Activated gamma-delta T cell treated with Interleukin-2 at 50 U/mL for 16 hours (primary cell): Measurements from ENCODE around the gene SYNDIG1L.
A peak's percentile ranks its signal among the peaks of the same experiment; 100 is the strongest.
"Not testable (repeated sequence)": the region's sequence is repeated elsewhere in the genome, so short reads cannot be mapped to it uniquely, and the experiment has no call there.

ENCODE experiments used
- DNase-seq: peaks from one replicate; pipeline ENCODE4 v3.0.0-alpha.2; 2020

Gene SYNDIG1L

DNA sequence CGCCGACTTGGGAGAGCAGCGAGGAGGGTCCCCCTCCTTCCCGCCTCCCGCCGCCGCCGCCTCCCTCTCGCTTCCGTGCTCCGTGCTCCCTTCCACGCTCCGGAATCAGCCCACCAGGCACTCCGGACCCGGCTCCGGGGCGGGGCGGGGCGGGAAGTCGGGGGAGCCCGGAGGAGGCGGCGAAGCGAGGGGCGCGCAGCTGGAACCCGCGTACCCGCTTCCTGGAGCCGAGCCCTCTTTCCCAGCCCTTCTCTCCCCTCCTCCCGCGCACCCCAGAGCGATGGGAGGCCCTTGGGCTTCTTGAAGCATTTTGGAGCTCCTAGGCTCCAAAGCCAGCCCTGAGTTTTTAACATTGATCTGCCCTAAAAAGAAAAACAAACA is at the start of gene SYNDIG1L:
Gene SYNDIG1L, minus strand, starts transcription at position 9 of the 381 bp plus-strand sequence. CDS start 16,466 bp downstream, outside the sequence.
- no peak for DNase-seq

DNA sequence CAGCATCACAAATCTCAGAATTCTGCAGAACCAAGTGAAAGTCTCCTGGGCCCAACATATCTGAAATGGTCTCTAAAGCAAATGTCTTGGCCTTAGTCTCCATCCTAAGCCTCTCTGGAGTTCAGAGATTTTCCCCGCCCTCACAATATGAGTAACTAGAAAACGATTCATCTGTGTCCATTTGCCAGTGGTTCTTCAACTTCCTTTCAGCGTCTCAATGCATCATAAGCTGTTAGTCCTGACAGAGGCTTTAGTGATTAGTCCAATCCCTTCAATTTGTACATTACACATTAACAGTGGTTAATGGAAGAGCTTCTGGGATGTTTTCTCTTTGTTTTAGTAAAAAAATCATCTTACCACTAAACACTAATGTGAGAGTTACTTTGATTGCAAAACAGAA is 49.7 kb upstream of the SYNDIG1L start:
- no peak for DNase-seq

DNA sequence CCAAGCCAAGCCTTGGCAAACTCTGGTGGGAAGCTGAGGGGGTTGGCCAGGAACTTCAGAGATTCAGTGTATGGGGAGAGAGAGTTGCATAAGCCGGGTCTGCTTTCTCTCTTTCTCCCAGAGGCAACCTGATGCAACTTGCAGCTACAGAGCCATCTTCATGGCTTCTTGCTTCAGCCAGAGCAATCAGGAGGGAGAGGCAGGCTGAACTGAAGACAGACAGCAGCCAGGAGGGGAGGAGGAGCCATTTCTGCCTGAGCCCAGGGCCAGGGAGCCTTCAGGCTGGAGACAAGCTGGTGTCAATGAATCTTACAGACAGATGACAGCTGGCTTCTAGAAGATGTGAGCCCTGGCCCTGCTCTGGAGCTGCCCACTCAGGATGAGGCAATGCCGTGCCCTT is 48.4 kb upstream of the SYNDIG1L start:
- DNase-seq: no peak

DNA sequence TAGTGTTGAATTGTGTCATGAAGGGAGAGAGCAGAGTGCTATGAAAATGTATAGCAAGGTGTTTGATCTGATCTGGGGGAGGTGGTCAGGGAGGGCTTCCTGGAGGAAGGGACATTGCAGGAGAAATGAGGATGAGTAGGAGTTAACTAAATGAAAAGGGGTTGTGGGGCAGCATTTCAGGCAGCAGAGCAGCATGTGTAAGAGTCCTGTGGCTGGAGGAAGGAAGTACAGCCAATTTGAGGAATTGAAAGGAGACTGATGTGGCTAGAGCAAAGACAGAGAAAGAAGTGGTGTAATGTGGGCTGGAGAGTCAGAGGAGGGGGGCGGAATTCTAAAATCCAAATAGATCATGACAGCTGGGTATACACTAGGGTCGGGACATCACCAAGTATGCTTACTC is 46.6 kb upstream of the SYNDIG1L start:
- DNase-seq: no peak

DNA sequence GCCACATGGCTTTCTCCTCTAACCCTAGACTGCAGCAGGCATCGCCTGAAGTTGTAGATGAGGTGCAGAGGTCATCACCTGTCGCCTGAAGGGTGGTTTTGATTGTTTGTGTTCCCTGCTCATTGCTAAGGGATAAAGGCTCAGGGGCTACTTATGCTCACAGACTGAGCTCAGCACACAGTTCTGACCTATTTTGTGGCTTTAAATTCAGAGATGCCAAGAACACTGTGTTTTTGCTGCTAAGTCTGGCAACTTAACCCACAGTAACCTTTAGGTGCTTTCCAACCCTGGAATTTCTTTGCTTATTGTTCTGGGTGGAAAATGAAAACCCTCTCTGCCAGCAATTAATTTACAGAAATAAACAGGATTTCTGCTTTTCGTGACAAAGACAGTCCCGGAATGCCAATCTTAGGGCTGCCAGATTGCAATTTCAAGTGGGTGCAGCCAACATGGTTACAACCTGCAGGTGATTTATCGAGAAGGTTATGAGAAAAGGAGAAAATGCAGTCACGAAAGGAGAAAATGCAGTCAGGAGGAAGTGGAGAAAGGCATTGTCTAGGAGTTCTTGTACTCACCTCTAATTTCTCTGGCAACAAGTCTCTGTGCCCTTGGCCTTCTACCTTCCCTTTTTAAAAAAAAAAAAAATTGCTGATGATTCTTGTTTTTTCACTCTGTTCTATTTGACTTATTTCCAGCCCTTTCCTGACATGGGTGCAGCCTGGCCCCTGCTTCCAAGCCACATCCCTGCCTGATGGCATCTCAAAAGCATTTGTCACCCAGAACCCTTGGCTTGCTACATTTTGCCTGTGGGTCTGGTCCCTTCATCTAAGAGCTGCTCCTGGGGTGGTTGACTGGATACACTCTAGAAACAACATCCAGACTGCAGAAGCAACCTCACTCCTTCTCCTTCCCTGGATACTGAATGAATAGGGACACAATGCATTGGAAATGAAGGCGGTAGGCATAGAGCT is 43.8 kb upstream of the SYNDIG1L start:
- DNase-seq: no peak

DNA sequence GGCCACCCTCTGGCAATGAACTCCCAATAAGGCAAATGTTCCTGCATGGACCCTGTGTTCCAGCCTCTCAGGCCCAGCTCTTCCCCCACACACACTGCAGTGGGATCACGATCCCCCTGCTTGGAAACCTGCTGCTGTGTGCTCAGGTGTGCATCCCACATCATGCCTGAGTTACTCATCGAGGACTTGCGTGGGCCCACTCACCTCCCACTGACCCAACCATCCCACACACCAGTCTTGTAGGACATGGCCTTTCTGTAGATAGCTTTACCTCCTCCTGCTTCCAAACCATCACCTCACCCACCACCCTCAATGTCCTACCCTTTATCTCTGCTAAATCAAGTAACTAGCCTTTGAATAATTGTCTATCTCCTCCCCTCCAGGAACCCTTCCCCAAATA is 42.5 kb upstream of the SYNDIG1L start:
- DNase-seq: no peak

DNA sequence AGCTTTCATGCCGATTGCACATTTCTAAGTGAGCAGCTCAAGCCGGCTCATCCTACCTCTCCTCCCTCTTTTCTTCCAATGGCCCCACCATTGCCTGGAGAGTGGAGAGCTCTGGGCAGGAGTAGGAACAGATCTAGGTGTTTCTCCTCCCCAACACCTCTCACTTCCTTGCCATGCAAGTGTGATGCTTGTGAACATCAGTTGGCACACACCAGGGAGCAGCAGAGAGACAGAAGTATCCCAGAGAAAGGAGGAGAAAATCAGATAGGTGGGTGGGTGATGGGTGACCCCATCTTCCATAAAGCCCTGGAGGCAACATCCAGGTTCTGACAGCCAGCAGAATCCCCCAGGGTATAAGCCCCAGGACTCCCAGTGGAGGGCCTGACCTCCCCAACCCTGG is 39.3 kb upstream of the SYNDIG1L start:
- no peak for DNase-seq

DNA sequence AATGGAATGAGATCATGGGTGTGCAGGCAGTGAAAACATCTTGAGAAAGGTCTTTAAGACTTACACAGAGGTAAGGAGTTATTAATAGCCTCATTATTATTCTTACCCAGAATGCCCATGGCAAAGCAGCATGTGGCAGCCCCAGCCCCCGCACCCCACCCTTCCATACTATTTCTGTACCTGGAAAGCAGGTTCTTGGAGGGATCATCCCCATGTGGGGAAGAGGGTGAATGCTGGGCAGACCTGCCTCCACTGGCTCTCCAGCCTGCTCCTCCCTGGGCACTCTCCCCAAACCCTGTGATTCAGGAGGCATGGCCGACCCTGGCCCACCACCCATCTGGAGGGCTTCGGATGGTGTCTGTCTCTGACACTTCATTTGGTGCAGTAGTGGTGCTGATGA is 38.8 kb upstream of the SYNDIG1L start:
- no peak for DNase-seq

DNA sequence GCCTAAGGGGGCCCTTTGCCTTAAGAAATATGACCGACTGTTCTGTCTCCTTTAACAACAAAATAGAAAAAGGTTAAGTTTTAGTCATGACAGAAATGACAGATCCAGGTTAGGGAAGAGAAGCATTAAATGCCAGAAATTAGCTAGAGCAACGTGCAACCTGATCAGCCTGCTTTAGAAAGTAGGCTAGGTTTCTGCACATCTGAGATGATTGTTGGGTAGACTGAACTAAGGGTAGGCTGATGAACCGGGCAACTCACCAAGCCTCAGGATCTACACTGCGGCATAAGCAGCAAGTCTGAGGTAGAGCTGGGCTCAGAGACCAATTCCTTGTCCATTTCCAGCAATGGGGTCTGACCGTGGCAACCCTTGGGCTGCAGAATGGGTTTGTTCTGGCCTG is 37.7 kb upstream of the SYNDIG1L start:
- no peak for DNase-seq

DNA sequence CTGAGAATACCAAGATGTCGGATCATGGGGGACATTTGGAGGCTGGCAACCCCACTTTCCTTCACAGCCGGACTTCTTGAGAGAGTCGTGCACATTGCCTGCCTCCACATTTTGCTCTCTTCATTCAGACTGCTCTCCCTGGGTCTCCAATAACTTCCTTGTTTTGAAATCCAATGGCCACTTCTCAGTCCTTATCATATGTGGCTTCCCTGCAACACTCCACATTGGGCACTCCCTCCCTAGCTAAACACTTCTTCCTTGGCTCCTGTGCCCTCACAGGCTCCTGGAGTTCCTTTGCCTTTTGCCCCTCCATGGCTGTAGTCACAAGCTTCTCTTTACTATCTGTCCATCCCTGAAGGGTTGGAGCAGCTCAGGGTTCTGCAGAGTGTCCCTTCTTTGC is 37.0 kb upstream of the SYNDIG1L start:
- no peak for DNase-seq

DNA sequence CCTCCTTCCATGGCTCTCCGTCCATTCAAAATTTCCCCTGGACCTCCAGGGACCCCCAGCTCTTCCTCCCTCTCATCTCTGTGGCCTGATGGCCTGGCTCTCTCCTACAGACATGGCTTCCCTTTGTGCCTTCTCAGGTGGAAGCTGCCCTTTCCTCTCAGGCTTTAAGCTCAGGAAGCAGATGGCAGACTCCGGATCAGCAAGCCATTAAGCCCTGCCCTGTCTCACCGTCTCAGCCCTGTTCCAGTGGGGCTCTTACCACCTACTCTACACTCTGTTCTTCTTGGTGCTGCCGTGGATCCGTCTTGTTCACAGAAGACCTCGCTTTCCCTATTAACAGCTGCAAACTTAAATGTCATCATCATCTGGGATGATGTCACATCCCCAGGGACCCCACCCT is 34.0 kb upstream of the SYNDIG1L start:
- DNase-seq: no peak

DNA sequence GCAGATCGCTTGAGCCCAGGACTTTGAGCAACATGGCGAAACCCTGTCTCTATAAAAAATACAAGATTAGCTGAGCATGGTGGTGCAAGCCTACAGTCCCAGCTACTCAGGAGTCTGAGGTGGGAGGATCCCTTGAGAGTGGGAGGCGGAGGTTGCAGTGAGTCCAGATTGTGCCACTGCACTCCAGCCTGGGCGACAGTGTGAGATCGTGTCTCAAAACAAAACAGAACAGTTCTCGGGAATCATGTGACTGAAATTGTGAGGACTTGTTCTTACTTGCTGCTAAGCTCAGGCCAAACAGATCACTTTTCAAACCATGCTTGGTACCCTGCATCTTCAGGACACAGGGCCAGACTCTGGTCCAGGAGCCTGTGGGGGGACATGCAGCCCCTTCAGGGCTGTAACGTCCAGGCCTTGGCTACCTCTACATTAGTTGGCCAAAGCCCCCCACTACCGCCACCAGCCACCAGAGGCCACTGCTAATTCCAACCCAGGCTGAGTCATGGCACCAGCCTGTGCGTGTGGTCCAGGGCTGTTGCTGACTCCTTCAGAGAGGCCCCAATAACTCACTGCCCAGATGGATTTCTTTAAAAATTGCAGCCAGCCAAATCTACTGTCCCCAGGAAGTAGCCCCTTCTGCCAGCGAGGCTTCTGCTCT is 33.4 kb upstream of the SYNDIG1L start:
- peak; percentile 9 for DNase-seq

DNA sequence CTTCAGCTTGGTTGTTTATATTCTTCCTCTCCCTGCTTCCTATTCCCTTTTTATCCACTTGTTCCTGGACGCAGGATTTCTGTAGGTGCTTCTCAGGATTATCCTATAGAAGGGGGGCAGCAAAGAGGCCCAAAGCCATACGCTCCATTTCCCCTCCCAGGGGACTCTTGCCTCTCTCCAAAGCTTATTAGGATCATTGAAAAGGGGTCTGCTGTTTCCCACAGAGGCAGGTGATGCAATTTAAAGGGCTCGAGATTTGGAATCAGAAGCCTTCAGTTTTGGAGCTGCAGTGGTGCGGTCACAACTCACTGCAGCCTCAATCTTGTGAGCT is 31.5 kb upstream of the SYNDIG1L start:
- no peak for DNase-seq

DNA sequence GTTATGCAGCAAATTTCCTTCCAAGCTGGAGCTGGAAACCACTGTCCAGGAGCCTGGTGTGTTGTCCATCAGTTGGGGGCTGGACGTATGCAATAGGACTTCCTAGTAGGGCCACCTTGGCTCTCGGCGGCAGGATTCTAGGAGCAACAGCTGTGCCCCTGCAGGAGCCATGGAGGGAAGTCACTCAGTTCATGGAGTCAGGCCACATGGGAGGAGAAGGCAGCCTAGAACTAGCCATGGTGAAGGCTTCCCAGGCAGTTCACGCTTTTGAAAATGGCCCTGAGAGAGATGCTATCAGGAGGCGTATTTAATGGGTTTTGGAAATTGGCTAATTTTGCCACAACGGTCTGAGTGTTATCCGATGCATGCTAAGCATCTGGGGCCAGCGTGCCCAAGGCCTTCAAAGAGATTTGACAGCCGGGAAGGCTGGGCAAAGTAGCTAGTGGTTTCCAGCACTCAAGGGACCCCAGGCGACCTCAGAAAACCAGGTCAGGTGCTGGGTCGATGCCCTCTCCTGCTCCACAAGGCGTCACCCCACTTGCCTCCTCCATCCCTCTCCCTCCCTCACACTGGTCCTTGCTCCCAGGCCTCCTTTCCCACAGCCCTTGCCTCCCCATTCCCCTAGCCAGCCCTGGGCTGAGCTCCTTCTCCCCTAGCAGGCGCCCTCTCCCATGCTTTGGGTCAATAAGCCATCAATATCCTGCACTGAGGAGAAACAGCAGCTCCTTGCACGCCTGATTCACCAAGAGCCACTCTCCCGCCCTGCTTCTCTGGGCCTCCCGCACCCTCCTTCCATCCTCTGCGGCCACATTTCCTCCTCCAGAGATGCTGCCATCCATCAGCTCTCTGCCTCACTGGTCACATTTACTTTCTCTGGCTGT is 30.9 kb upstream of the SYNDIG1L start:
- no peak for DNase-seq

DNA sequence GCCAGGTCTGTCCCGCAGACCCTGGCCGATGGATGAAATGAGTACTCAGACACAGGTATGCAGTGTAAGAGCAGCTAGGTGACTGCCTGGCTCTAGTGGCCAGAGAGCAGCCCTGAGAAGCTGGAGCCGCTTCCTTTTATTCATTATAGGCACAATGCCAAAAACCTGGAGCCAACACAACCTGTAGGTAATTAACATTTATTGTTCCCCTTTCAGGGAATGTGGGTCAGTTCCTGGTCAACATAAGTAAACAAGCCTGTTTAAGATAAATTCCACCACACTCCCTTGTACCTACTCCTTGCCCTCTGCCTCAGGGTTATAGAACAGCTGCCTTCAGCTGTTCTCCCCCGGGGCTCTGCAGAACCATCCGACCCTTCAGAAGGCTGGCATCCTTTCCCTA is 28.4 kb upstream of the SYNDIG1L start:
- DNase-seq: not testable (repeated sequence)

DNA sequence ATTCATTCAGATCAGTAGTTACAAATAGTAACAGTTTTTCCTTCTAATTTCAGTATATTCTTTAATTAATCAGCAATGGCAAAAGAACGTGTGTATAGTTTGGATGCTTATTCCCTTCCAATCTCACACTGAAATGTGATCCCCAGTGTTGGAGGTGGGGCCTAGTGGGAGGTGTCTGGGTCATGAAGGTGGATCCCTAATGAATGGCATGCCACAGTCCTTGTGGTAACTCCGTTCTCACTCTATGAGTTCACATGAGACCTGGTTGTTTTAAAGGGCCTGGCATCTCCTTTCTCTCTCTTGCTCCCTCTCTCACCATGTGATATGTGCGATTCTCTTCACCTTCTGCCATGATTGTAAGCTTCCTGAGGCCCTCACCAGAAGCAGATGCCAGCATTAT is 18.9 kb upstream of the SYNDIG1L start:
- no peak for DNase-seq

DNA sequence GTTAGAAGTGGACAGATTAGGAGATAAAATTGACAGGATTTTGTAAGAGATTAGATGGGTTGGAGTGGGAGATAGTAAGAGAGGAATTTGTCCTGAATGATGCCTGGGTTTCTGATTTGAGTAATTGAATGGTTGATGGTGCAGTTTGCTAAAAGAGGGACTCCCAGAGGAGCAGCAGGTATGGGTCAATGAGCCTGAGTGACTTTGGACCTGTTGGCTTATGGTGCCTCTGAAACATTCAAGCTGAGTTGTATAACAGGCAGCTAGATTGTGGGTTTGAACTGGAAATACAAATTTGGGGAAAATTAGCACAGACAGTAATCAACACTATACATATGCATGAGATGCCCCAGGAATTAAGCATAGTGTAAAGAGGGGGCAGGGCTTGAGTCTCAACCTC is 16.7 kb upstream of the SYNDIG1L start:
- DNase-seq: no peak

DNA sequence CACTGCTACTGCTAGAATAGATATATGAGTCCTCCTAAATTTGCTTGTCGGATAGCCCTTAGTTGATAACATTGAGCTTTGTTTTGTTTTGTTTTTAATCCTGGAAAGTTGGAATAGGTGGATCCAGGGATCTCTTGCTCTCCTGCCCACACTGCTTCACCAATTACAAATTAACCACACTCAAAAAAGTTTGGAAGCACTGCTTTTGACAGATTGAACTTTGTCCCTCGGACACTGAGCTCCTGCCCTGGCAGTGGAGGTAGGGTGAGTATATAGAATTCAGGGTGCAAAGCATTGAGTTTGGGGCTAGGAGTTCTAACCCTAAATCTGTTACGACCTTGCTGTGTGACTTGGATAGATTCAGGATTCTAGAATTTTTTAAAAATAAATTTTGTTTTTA is 15.1 kb upstream of the SYNDIG1L start:
- no peak for DNase-seq

DNA sequence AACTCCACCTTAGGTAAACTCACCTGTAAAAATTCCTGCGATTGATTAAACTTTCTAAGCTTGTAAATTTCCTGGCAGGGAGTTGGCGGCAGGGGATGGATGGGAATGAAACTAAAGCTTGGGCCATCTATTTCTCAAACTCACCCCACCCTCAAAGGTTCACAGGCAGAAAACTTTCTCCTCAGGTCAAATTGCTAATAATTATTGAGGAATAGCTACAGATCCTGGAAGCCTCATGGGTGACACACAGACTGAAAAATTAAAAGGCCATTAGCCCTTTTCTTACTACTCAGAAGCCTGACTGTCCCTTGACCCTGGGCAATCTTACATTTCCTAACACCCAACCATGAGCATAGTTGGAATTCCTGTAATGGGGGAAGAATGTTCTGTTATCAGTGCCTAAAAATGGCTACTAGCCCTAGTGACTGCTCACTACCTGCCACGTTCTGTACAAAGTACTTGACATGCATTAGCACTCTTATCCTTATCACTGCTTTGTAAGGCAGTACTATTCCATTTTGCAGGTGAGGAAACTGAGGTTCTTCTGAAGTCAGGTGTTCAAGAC is 12.4 kb upstream of the SYNDIG1L start:
- DNase-seq: no peak

DNA sequence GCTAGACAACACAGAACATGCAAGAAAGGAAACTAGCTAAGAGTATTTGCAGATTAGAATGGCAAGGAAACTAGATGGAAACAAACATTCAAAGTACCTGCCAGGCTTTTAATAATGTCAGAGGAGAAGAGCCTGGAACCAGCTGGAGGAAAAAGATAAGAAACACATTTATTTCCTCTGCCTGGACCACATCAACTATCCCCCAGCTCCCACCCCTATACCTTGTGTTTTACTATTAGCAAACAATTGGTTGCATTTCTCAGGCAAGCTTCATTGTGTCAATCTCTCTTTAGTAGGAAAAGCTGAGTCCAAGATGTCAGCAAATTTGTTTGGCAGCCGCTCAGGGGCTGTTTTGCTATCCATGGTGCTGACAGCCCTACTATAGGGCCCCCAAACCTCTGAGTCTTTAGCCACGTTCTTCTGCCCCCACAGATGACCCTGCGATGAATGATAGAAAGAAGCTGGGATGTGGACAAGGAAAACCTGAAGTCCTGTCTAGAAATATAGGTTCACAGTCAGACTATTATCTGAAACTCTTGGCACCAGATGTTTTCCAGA is 11.6 kb upstream of the SYNDIG1L start:
- no peak for DNase-seq

DNA sequence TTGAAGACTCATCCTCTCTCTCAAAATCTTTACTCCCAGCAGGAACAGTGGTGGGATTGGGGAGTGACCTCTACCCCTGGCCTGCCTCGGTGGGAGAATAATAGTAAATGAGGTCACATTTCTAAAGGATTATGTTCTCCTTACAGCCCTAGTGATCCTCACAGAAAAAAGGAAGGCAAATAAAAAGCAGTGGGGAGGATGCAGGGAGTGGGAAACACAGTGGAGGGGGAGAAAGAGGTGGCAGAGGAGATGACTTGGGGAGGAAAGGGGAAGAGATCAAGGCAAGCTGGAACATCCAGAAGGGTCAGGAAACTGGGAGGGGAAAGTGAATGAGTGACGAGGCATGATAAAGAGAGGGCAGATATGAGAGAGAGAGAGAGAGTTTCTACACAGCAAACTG is 8.3 kb upstream of the SYNDIG1L start:
- no peak for DNase-seq

DNA sequence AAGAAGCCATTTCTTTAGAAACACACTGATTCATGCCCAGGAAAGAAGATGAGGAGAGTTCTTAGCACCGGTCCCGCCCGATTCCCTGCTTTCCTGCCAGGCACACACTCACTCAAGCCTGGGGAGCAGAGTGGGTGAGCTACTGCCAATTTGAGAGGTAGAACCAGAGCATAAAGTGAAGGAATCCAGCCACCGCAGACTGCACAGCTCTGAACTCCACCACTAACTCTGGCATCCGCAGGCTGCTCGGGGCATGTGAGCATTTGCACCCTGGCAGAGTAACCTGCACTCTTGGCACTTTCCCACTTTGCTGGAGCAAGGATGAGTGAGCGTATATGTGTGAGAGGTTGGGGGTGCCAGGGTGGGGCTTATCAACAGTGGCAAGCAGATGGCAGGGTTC is 4.0 kb upstream of the SYNDIG1L start:
- DNase-seq: no peak

DNA sequence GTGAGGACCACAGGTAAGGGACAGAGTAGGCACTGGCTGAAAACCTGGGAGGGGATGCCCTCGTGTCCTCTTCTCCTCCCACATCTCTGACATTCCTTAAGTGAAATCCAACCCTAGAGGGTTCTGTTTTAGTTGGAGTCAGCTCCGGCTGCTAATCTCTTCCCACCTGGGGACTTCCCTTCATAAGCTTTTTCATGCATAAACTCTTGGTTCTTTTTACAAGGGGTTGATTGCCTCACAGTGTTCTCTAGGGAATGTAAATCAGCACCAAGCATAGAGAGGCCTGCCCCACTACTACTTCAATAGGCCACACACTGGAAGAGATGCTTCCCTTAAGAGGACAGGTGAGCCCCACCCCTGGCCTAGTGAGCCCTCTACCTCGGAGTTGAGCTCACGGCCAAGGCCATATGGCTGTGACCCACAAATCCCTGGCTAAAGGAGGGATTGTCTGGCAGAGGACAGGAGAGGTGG is 3.2 kb upstream of the SYNDIG1L start:
- no peak for DNase-seq
